GM12864 (cell line): ENCODE results near the gene HTR3B.
"Not testable (repeated sequence)": the region's sequence is repeated elsewhere in the genome, so short reads cannot be mapped to it uniquely, and the experiment has no call there.

ENCODE experiments used
- DNase-seq: peaks from one replicate; pipeline ENCODE4 v3.0.0-alpha.2; 2011; ENCODE audit warnings: low read depth
- H3K4me3 ChIP-seq: 2 replicates; pipeline ENCODE4 v1.5.1; 2011; ENCODE audit warnings: mild to moderate bottlenecking, low read depth, low read length, control low read depth
- CTCF ChIP-seq: IDR thresholded peaks from 2 replicates; pipeline ENCODE4 v1.5.1; 2011; ENCODE audit warnings: low read depth, mild to moderate bottlenecking, moderate library complexity, low read length, control low read depth, inconsistent platforms; ENCODE audit errors: missing control alignments

The HTR3B gene

DNA sequence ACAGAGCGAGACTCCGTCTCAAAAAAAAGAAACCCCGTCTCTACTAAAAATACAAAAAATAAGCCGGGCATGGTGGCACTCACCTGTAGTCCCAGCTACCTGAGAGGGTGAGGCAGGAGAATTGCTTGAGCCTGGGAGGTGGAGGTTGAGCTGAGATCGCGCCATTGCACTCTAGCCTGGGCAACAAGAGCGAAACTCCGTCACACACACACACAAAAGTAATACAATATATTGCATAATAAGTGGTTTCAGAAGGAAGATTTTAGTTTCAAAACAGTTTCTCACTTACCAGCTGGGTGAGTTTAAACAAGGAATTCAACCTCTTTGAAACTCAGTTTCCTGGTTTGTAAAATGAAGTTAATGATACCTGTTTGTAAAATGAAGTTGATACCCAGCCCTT lies 37.7 kb downstream of the HTR3B start:
- DNase-seq, result no peak
- no peak overlapping the region for H3K4me3 ChIP-seq
- no peak for TF ChIP-seq CTCF

GRCh38 chr11:113946162-113946561 lies 41.6 kb downstream of the HTR3B start:
- H3K4me3 ChIP-seq, DNase-seq: not testable (repeated sequence)

DNA sequence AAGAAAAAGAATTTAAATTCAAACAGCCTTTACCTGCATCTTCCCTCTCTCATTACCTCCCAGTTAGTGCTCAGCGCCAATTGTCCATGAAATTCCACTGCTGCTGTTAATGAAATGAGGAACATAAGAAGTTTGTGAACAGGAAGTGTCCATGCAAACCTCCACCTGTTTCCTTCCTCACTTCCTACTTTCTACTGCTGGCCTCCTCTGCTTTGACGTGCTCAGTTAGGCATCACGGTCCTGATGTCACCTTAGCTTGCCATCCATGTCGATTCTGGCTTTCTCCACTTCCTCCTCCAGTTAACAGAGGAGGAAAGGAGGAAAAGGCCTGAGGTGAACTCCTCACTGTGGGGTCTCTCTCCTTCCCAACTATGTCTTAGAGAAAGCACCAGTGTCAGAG lies 43.4 kb downstream of the HTR3B start:
- no peak overlapping the region for H3K4me3 ChIP-seq
- no peak for TF ChIP-seq CTCF
- no peak for DNase-seq

DNA sequence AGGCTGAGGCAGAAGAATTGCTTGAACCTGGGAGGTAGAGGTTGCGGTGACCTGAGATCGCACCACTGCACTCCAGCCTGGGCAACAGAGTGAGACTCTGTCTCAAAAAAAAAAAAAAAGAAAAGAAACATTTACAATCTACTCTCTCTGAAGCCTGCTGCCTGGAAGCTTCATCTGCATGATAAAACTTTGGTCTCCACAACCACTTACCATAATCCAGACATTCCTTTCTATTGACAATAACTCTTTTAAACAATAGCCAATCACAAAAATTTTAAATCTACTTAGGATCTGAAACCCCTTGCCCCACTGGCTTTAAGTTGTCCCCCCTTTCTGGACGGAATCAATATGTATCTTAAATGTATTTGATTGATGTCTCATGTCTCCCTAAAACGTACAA lies 45.3 kb downstream of the HTR3B start:
- TF ChIP-seq CTCF, result no peak
- H3K4me3 ChIP-seq, result no peak overlapping the region
- no peak for DNase-seq

- DNase-seq, result no peak
- no peak for TF ChIP-seq CTCF
- no peak overlapping the region for H3K4me3 ChIP-seq
Measured at GRCh38 chr11:113951537-113951936, 46.9 kb downstream of the HTR3B start.

DNA sequence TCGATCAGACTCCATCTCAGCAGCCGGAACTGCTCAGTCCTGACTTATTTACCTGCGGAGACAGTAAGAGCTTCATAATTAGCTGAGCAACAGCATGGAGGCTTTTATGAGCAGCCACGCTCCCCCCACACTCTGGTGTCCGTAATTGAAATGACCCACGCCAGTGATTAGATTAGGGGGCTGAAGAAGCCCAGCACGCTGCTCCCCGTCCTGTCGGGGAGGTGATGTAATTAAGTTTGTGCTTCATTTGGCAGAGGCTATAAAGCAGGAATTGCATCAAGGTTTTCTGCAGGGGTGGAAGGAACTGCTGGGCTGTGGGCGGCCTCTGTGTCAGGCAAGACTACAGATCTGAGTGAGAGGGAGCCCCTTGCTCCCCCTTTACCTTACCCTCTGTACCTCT lies 47.5 kb downstream of the HTR3B start:
- no peak for DNase-seq
- no peak for TF ChIP-seq CTCF
- H3K4me3 ChIP-seq, result no peak overlapping the region

DNA sequence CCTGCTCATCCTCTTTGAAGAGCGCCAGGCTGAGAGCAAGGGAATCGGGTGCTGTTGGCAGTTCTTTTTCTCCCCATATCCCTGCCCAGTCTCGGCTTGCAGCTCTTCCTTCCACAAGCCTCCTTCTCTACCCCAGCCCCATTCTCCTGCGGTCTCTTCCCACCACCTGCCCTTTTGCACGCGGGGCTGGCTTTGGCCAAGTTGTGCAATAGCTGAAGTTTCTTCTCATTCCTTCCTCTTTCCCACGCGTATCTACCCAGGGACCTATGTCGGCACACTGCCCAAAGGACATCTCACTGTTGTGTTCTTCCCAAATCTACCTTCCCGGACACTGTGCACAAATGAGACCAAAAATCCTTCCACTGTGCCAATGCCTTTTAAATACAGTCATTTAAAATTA lies 48.0 kb downstream of the HTR3B start:
- H3K4me3 ChIP-seq, result no peak overlapping the region
- DNase-seq, result no peak
- no peak for TF ChIP-seq CTCF

DNA sequence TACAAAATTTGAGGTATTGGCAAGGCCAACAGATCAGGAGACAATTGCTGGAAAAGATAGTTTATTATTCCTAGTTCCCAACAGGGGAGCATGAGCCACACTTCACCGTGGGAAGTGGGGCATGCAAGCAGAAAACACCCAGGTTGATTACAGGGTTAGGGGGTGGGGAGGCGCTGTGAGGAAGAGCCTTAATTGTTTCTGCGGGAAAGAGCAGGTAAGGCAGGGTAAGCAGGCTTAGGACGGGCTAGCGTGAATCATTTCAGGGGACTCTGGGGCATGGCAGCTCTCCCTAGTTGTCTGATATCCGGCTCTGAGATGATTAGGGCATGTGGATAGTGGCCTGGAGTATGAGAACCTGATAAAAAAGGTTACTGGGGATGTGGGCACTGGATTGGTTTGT lies 49.6 kb downstream of the HTR3B start:
- no peak for DNase-seq
- H3K4me3 ChIP-seq, result no peak overlapping the region
- no peak for TF ChIP-seq CTCF
